ENCODE measurements around the gene ASRGL1. TPM values are rescaled to one million over a fixed set of nuclear protein-coding genes. Genes with fewer than 3 reads are reported as not detected.

The ASRGL1 gene
- polyA plus RNA-seq, 2 of the 4 experiments (the other 2 are of a cell fraction): 12.7 to 19.5 TPM

GRCh38 chr11:62395885-62396551 lies 58.8 kb downstream of the ASRGL1 start:
- ChIA-PET POLR2A (interaction anchor here (1.0 to 1.8 kb wide), 2 partner anchors 178 to 196 kb away, joined by 3 to 12 read pairs; partner anchors contain the start of genes EEF1G and TUT1), CTCF (interaction anchor here (0.8 to 8.3 kb wide), 35 partner anchors 7 to 298 kb away, joined by 3 to 201 read pairs (median 9); partner anchors contain the start of genes AHNAK, ASRGL1, EEF1G and TUT1)
- Histone ChIP-seq H3K4me3 (no peak overlapping the region), H3K4me2 (no peak overlapping the region), H3K4me1 (peaks cover 40% of the 10 kb centered on the region), H3K27ac (peak overlapping the region in 1 of 2 experiments; percentile 34; a peak in 2 of 6 replicates), H3K9me3 (no peaks in the 10 kb centered on the region)
- 86% methylated on average over 10 of the region's 10 CpGs for WGBS (ENCODE audit: missing lambda C conversion rate)
- no peak for TF ChIP-seq HOXB13 (CRISPR knock-in tag; IDR thresholded peaks at IDR 0.05; ENCODE audit: low read depth)
- TF ChIP-seq RAD21 (conservative IDR thresholded peaks at IDR 0.05 in 1 of 2, IDR thresholded peaks at IDR 0.05 in 1 of 2): no peak
- no peak for TF ChIP-seq HOXA7 (CRISPR knock-in tag; IDR thresholded peaks at IDR 0.05)
- TF ChIP-seq MAZ (IDR thresholded peaks at IDR 0.05; ENCODE audit: borderline replicate concordance, low read depth, low read length): no peak
- TF ChIP-seq MAFK (IDR thresholded peaks at IDR 0.05; ENCODE audit: partially characterized antibody): no peak
- no peak for DNase-seq (ENCODE audit: low read depth in 1 of 2, low spot score in 1 of 2)
- no peak for ATAC-seq
- FAIRE-seq: no peak

- DNase-seq (ENCODE audit: low read depth in 1 of 2, low spot score in 1 of 2) (peak; percentile 53 to 67), FAIRE-seq (no peak), ATAC-seq (peak in 1 of 2 experiments; percentile 48; a peak in 3 of 6 replicates)
- Histone ChIP-seq H3K27ac (peak overlapping the region; percentile 51 to 78), H3K9me3 (no peaks in the 10 kb centered on the region), H3K4me2 (peak overlapping the region; percentile 54), H3K4me3 (no peak overlapping the region), H3K4me1 (peaks cover 33% of the 10 kb centered on the region)
- POLR2A ChIA-PET: interaction anchor here (0.6 to 1.0 kb wide), 2 partner anchors 193 to 267 kb away, joined by 3 read pairs; partner anchors contain the start of genes C11orf98, CSKMT and TUT1
- CTCF ChIA-PET: interaction anchor here (1.0 to 4.6 kb wide), 7 partner anchors 8 to 162 kb away, joined by 3 to 29 read pairs (median 5); no protein-coding TSS in a partner anchor
- TF ChIP-seq HDAC2 (IDR thresholded peaks at IDR 0.05) (no peak), MAX (IDR thresholded peaks at IDR 0.05) (peak; percentile 65), RARB (CRISPR knock-in tag; IDR thresholded peaks at IDR 0.05) (no peak), POLR2A (IDR thresholded peaks at IDR 0.05; ENCODE audit: low read length) (no peak), EHMT2 (IDR thresholded peaks at IDR 0.05; ENCODE audit: low read depth) (no peak), FOSL2 (IDR thresholded peaks at IDR 0.05) (no peak), FOSL2 (CRISPR knock-in tag; IDR thresholded peaks at IDR 0.05) (peak; percentile 79), ATOH8 (CRISPR knock-in tag; IDR thresholded peaks at IDR 0.05; ENCODE audit: low read depth) (no peak), JUN (IDR thresholded peaks at IDR 0.05) (0 out of 5 replicates have a peak, but pooled peaks of 1 of the 2 experiments have one; percentile 27), GATA3 (IDR thresholded peaks at IDR 0.05; ENCODE audit: borderline replicate concordance) (peak; percentile 84; the same call in 1 of the 2 replicates), CHD4 (IDR thresholded peaks at IDR 0.05; ENCODE audit: borderline replicate concordance) (no peak), EHF (CRISPR knock-in tag; IDR thresholded peaks at IDR 0.05) (no peak)
- WGBS (ENCODE audit: missing lambda C conversion rate): 58% methylated on average over 18 of the region's 22 CpGs
Measured at GRCh38 chr11:62398011-62398994, 61.1 kb downstream of the ASRGL1 start.

- peak overlapping the region in 1 of 2 experiments; percentile 78; a peak in 3 of 6 replicates for H3K27ac ChIP-seq
- TF ChIP-seq ZC3H11A (IDR thresholded peaks at IDR 0.05) (no peak), CBX2 (IDR thresholded peaks at IDR 0.05; ENCODE audit: borderline replicate concordance, low read depth) (no peak), BCL3 (IDR thresholded peaks at IDR 0.05) (no peak), RNF2 (IDR thresholded peaks at IDR 0.05; ENCODE audit: borderline replicate concordance, low read depth) (no peak), HEYL (CRISPR knock-in tag; IDR thresholded peaks at IDR 0.05) (no peak), PBX3 (IDR thresholded peaks at IDR 0.05) (no peak), NFE2L2 (conservative IDR thresholded peaks at IDR 0.05; ENCODE audit: low read length) (no peak), MYC (IDR thresholded peaks at IDR 0.05; ENCODE audit: borderline replicate concordance, low read length) (no peak), CBX8 (IDR thresholded peaks at IDR 0.05) (no peak), SMC3 (IDR thresholded peaks at IDR 0.05) (no peak), FOSB (CRISPR knock-in tag; IDR thresholded peaks at IDR 0.05) (no peak), POLR2A (IDR thresholded peaks at IDR 0.05; ENCODE audit: low read length) (no peak), JUNB (IDR thresholded peaks at IDR 0.05) (no peak)
Measured at GRCh38 chr11:62399172-62399877, 62.1 kb downstream of the ASRGL1 start.

More at GRCh38 chr11:62399172-62399877, 62.1 kb downstream of the ASRGL1 start:
- POLR2A ChIA-PET: interaction anchor here (1.0 kb wide), 1 partner anchor 192 kb away, joined by 3 read pairs; the partner anchor contains the start of gene TUT1
- 71% methylated on average over 8 of the region's 10 CpGs for WGBS (ENCODE audit: missing lambda C conversion rate)
- FAIRE-seq (no peak), DNase-seq (ENCODE audit: low read depth in 1 of 2, low spot score in 1 of 2) (no peak), ATAC-seq (no peak)
- Histone ChIP-seq H3K4me3 (no peak overlapping the region), H3K4me2 (peak overlapping the region; percentile 54), H3K9me3 (no peaks in the 10 kb centered on the region), H3K4me1 (peaks cover 28% of the 10 kb centered on the region)
- CTCF ChIA-PET: interaction anchor here (1.0 to 4.6 kb wide), 9 partner anchors 9 to 161 kb away, joined by 3 to 29 read pairs (median 5); no protein-coding TSS in a partner anchor

Measured in A549 (cell line).